Stimulated activated CD8-positive, alpha-beta memory T cell treated with anti-CD3 and anti-CD28 coated beads, Interleukin-2, amount 100 ng/mL, for 48 hours (primary cell): ENCODE results near the gene SPTB.

ENCODE experiments used
- DNase-seq, 2 donors: peaks; one replicate each; pipeline ENCODE4 v3.0.0-alpha.2; 2020; ENCODE audit warnings: low read depth in 2 of 2

The SPTB gene

DNA sequence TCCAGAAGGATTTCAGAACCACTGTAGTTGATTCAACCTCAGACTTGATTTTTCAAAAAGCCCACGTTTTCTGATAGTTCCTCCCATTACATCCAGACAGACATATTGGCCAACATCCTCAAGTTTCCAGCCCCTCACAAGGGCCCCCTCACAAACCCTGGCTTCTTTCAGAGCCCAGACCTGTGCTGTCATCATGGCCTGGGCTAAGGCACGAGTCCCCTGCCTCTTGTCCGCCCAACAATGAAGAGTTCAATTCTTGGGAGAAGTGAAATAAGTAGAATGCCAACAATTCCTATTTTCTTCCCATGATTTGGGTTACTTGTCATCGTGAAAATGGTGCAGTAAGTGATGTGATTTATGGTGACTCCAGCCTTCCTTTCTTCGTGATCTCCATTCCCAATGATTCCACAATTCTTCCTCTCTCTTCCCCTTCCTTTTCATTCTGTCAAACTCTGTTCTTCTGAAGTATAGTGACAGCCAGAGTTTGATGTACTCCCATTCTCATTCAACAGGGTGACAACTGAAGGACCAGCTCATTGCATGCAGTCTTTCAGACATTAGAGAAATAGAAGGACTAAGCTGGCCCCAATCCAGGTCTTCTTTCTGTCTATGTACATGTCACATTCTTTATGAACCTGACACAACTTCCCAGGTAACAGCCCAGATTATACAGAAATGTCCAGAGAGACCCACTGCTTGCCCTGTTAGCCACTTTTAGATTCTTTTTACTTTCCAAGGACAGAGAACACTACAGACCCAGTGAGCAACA, 29.2 kb downstream of the SPTB start:
- DNase-seq = no peak

DNA sequence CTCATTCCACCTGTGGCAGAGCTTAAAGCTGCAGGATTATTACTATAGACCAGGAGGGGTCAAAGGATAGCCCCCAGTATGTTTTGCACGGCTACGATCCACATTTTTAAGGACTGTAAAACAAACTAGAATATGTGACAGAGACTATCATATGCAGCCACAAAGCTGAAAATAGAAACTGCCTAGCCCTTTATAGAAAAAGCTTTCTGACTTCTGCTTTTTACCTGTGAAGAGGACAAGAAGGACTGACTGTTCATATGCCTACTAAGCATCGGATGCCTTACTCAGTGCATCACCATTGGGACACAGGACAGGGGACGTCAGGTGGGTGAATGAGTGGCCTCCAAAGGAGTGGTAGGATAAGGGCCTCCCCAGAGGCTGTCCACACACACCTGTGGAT, 29.8 kb downstream of the SPTB start:
- no peak for DNase-seq

DNA sequence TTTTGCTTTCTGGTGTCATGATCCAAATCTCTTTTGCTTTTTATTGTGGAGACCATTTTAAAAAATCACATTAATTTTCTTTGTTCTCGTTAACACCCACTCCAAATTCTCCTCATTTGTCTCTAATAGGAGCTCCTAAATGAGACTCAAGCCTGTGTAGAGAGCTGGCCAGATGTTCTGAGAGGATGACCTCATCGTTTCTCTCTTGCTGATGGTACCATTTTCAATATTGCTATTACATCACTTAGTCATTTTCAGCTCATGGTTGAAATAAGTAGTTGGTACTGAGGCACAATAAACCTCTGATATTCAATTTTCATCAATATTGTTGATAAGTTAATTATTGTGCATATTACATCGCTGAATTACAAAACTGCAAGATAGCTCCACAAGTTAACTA, 31.5 kb downstream of the SPTB start:
- DNase-seq = no peak

DNA sequence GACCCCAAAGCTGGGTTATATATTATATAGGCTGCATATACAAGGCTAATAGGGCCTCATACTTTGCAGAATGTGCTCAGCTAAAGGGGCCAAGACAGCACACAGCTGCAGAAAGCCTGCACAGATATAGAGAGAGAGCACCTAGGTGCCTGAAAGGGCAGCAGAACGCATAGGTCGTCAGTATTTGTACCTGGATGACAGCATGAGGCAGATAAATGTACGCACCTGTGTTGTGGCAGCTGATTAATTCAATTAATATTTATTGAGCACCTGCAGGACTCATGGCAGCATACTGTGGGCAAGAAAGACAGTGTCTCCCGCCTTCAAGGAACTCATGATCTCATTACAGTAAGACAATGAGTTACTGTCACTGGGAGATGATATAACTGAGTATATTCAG, 33.4 kb downstream of the SPTB start:
- DNase-seq = no peak

DNA sequence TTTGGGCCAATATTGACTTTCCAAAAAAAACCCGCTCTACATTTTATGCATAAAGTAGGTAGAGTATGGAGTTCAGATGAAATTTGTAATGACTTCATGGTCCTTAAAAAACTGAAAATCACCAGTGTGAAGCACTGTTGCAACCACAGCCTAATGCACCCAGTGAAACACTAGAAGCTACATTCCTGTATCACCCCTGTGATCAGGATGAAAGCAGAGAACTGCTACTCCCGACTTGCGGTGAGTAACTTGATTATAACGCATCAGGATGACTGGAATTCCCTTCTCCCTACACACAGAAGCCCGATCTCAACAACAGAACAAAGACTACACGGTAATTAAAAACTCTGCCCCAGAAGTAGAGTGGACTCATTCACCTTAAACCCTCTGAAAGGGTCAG, 33.8 kb downstream of the SPTB start:
- DNase-seq = no peak

DNA sequence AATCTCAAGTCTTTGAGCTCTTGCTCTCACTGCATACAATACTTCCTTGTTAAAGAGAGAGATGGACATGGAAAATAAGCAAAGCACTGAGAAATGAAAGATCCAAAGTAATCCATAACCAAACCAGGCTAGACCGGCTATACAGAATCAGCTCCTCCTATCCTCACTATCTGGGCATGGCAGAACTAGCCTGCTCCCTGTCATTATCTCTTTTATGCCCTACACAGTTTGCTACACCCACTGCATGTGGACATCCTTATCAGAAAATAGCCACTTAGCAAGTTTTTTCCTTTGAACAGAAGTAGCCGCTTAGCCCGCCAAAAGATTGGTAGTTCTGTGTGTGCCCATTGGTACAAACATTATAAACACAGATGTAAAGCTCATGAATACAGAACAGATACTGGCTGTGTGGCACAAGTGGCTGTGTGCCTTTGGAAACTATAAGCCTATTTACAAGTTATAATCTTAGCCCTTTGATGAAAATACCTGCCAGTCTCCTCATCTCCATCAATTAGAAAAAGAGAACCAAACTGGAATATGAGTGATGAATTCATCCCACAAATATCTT, 34.7 kb downstream of the SPTB start:
- no peak for DNase-seq

DNA sequence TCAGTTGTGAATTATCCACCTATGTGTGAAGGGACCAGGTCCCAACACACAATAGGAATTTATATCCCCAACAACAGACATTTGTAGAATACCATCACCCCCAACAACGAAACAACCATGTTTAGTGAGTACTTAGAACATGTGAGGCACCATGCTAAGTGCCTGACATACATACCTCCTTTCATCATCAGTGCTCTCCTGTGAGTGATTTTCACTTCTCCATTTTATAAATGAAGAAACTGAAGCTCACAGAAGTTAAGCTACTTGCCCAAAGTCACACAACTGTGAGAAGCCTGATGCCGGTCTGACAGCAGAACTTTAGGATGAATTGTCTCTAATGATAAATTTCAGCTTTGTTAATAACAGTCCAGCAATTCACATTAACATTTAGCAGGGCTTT, 35.4 kb downstream of the SPTB start:
- DNase-seq = no peak

DNA sequence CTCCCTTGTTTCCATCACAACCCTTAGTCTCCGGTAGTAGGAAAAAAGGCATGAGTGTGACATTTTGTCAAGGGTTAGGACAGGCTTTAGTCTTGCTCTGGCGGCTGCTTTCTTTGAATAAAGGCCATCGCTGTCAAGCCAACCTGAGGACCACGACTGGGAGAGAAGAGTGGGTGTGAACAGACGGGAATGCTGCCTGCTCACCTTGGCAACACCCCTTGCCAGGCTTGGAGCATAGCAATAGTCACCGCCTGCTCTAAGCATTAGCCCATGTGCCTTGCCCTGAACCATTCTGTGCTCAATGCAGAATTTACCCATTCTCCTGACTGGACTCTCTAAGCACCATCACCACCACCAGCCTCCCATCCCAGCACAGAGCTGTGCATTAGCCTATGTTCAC, 36.2 kb downstream of the SPTB start:
- DNase-seq = no peak

DNA sequence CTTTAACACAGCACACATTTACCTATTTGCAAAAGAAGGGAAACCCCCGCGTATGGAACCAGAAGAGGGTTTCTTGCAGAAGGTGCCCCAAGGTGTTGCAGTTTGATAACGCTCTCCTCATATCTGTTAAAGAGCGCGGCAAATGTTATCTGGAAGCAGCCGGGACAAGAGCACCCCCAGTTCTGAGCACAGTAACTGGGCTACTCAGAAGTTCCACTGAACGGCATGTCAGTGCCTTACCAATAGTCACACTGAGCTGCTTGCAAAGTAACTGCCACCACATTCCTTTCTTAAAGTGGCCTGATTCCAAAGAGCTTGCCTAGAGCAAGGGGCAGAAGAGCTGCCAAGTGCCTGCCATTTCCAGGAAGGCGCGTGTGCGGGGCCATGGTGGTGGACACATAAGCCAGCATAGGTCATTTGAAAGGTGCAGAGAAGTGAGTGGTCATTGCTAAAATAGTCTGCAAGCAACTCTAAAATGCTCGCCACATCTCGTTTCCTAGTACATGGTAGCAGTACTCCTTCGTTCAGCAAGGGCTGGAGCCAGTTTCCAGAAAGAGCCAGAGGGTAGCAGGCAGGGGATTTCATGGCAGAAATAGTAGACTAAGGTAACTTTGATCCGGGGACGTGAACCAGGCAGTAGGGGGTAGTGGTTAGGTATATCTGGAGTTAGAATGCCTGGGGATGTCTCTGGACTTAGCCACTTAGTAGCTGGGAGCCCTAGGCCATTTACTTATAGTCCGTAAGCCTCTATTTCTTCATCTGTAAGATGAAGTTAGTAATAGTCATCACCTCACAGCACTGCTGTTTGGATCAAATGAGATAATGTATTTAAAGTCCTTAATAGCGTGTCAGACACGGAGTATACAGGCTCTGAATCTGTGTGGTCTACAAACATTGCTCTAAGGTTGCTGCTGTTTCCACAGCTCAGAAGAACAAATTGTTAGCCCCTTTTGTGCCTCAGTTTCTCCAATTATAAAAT, 37.6 kb downstream of the SPTB start:
- no peak for DNase-seq

DNA sequence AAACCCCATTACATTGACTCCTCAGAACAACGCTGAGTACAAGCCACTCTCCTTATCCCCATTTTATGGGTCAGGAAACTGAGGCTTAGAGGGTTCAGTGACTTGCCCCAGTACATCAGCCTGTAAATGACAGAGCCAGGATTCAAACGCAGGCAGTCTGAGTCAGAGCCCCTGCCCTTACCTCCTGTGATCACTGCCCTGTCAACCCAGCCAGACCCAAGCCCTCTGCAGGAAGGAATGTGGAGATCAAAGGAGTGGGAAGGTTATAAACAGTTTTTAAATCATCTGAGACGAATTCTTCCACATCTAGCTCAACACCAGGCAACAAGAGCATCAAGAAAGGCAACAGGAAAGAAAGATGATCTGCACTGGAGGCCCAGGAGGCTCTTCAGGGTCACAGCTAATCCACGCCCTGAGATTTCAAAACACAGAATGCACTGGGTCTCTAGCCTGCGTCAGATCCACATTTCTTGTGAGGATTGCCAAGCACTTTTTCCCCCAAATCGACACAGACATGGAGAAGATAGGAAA, 38.5 kb downstream of the SPTB start:
- DNase-seq = no peak

DNA sequence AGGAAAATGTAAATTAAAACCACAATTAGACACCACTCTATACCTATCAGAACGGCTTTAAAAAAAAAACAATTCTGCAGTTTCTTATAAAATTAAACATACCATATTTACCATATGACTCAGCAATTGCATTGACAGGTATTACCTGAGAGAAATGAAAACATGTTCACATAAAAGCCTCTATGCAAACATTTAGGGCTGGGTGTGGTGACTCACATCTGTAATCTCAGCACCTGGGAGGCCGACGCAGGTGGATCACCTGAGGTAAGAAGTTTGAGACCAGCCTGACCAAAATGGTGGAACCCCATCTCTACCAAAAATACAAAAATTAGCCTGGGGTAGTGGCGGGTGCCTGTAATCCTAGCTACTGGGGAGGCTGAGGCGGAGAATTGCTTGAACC, 41.1 kb downstream of the SPTB start:
- DNase-seq = no peak

DNA sequence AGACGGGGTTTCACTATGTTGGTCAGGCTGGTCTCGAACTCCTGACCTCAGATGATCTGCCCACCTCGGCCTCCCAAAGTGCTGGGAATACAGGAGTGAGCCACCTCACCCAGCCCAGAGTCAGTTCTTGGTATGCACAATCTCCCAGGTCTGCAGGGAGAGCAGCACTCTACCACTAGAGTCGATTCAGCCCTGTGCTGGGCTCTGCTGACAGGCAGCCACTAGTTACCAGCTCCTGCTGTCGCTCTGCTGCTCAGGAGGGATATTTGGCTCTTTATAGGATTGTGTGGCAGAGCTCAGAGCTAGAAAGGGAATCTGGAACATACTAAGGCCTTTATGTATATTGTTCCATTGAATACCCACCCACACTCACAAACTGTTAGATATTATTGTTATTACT, 44.3 kb downstream of the SPTB start:
- no peak for DNase-seq

DNA sequence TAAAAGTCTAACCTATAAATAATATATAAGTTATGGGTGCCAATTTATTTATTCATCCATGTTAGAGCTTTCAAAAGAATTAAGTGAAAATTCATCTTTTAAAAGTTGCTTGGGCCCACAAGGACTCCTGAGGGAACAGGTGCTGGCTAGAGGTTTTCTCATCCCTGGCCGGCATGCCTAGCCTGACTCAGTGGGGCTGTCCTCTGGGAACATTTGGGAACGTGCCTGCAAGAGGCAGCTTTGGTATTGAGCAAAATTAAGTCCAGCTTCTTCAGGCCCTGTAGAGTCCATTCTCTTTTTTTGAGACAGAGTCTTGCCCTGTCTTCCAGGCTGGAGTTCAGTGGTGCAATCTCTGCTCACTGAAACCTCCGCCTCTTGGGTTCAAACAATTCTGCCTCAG, 44.7 kb downstream of the SPTB start:
- no peak for DNase-seq

DNA sequence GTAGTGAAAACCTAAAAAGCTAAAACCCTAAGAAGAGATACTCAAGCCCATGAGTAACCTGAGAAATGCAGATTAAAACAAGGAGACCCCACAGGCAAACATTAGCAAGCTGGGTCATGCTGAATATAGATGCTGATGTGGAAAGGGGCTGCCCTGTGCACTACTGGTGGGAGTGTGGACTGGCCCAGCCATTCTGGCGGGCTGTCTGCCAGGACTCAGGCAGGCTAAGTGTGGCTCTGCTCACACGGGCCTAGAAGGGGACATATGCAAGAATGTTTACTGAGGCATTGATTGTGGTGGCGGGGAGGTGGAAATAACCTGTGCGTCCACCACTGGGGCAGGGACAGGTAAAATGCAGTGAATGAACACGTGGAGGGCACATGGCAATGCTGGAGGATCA, 48.3 kb downstream of the SPTB start:
- DNase-seq = no peak

DNA sequence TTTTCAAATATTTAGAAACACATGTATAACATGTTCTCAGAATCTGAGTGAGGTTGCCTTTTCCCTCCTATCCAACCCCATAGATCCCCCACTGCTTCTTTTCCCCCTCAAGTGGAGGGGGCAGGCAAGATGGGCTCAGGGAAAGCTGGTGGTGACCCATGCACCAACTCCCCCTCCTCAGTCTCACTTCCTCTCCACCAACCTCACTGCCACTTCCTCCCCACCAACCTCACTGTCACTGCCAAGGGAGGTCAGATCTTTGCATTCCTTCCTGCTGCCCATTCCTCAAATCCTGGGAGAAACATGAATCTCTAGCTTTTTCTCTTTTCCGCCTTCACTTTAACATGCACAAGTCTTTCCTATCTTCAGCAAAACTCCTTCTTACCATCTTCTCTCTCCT, 48.7 kb downstream of the SPTB start:
- no peak for DNase-seq

DNA sequence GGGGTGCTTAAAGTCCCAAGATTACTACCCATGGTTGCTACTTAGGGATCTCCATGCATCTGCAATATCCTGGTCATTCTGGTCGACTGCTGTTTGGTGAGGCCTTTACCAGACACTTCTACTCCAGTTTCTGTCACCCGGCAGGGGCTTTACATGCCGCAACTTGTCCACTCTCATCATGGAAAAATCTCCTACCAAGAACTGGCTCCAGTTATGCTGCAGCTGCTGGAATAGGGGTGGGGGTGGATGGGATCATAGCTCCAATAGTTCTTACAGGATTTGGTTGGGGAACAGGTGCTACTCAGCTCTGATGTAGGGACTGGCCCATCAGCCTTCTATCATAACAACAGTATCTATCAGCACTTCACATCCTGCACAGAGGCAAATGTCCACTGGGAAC, 51.6 kb downstream of the SPTB start:
- no peak for DNase-seq

DNA sequence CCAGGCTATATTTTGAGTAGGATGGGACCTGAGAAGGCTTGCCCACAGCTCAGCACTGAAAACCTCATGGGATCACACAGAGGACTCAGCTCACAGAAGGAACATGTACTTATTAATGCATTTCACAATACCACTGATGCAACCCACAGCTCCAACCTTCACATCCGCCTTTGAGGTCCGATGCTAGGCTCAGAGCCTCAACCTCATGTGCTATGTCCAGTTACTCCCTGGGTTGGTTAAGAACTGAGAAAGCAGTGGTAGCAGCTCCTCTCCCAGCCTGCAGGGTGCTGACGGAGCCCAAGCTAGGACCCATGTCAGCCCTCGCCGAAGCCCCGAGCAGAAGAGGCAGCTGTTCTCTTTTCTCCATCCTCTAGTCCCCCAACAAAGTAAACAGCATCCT, 52.9 kb downstream of the SPTB start:
- no peak for DNase-seq

DNA sequence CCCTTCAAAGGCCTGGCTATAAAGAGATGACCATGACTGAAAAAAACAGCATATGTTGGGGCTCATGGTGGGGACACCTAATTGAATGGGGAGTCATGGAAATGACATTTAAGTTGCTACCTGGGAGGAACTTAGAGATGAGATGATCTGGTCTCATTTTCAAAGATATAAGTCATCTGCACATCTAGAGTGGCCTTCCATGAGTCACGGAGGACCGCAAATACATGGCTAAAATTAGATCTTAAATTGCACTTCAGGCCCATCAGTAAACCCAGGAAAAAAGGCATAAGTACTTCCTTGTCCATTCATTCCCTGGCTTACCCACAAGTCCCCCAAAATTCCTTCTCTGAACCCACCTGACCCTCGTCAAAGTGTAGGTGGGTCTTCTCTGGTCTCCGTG, 53.4 kb downstream of the SPTB start:
- no peak for DNase-seq

DNA sequence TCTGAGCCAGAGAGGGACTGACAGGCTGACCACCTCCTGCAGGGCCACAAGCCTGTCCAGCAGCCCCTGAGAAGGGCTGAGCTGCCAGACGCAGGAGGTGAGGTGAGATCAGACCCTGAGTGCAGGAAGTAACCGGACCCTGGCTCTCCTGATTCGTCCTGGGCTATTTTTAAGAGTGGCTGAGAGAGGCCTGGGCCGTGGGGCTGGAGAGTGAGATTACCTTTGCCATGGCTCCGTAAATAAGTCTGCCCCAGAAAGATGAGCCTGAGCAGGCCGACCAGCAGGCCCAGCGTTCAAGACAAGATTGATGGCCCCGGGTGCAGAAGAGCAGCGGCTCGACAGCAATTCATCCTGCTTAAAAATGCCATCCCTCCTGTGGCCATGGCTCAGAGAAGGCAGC, 54.2 kb downstream of the SPTB start:
- no peak for DNase-seq

DNA sequence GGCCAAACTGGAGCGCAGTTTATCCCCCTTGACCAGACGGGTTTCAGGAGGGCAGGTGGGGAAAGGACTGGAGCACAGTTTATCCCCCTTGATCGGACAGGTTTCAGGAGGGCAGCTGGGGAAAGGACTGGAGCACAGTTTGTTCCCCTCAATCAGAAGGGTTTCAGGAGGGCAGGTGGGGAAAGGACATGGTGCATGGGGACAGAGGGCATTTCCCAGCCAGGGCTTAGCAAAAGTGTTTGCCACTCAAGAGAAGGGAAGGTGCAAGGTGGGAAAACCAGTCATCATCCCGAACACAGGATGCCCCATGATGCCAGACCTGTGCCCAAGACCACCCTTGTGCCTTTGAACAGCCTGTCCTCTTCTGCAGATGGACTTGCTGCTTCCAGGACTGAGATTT, 54.7 kb downstream of the SPTB start:
- DNase-seq = no peak

DNA sequence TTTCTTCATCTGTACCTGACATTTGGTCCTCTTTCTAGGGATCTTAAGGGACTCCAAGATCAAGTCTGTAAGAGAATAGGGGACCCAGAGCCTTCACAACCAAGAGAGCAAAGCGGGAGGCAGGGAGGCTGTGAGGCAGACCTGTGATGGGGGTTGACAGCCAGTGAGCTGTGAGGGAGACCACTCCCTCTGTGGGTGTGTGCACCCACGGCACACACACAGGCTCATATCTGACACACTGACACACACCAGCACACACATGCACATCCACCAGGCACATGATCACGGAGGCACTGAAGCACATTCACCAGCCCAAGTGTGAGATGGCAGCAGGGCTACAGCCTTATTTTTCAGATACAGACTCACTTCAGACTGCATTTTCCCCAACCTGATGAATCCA, 55.2 kb downstream of the SPTB start:
- no peak for DNase-seq

DNA sequence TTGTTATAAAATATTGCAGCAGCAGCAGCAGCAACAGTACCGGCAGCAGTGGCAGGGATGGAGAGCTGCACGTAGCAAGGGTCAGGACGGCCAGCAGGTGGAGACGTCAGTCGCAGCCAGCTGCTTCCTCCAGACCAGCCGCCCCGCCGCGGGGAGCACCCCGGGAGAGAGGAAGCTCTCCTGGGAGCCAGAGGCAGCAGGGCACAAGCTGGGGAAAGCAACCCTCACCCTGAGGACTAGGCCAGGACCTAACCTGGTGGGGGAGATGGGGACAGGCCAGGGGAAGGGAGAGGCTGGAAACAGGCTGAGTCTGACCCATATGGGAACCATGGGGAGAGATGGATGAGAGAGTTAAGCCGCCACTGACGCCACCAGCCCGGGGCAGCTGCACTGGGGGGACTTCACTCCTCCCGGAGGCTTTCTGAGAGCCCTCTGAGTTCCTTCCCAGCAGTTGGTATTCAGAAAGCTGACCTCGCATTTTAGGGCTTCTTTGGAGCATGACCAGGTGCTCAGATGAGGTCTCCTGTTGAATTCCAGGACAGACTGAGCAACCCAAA, 56.3 kb downstream of the SPTB start:
- peak; percentile 44 to 63 for DNase-seq
